Ishikawa (cell line): ENCODE data around the gene SLC7A1.

Source experiments
- CEBPB ChIP-seq: IDR thresholded peaks from 2 replicates; pipeline ENCODE4 v1.6.1; 2012
- CREB1 ChIP-seq: IDR thresholded peaks from 2 replicates; pipeline ENCODE4 v1.6.1; 2012; ENCODE audit warnings: low read depth
- EGR1 ChIP-seq: IDR thresholded peaks from 2 replicates; pipeline ENCODE4 v1.6.1; 2012
- EP300 ChIP-seq: IDR thresholded peaks from 2 replicates; pipeline ENCODE4 v1.6.1; 2012; ENCODE audit warnings: borderline replicate concordance
- FOXM1 ChIP-seq: IDR thresholded peaks from 2 replicates; pipeline ENCODE4 v1.6.1; 2012; ENCODE audit warnings: low read depth, borderline replicate concordance
- MAX ChIP-seq: IDR thresholded peaks from 2 replicates; pipeline ENCODE4 v1.6.1; 2012
- NFIC ChIP-seq: IDR thresholded peaks from 2 replicates; pipeline ENCODE4 v1.6.1; 2012
- RAD21 ChIP-seq: IDR thresholded peaks from 2 replicates; pipeline ENCODE4 v1.6.1; 2012; ENCODE audit warnings: low read depth
- REST ChIP-seq: IDR thresholded peaks from 2 replicates; pipeline ENCODE4 v1.6.1; 2012; ENCODE audit warnings: low read depth, mild to moderate bottlenecking
- TAF1 ChIP-seq: IDR thresholded peaks from 2 replicates; pipeline ENCODE4 v1.6.1; 2012; ENCODE audit warnings: low read depth, mild to moderate bottlenecking
- TCF12 ChIP-seq: IDR thresholded peaks from 2 replicates; pipeline ENCODE4 v1.6.1; 2012; ENCODE audit warnings: low read depth
- TEAD4 ChIP-seq: IDR thresholded peaks from 2 replicates; pipeline ENCODE4 v1.6.1; 2012
- USF1 ChIP-seq: IDR thresholded peaks from 2 replicates; pipeline ENCODE4 v1.6.1; 2012
- YY1 ChIP-seq: IDR thresholded peaks from 2 replicates; pipeline ENCODE4 v1.6.1; 2012; ENCODE audit warnings: low read depth
- ZBTB7A ChIP-seq: IDR thresholded peaks from 2 replicates; pipeline ENCODE4 v1.6.1; 2012; ENCODE audit warnings: low read depth

Gene SLC7A1

GRCh38 chr13:29543230-29544215 lies 52.0 kb downstream of the SLC7A1 start:
- TF ChIP-seq RAD21 (no peak), ZBTB7A (no peak), NFIC (no peak), FOXM1 (no peak), REST (no peak), CEBPB (no peak), EP300 (no peak), USF1 (no peak), TCF12 (no peak), MAX (no peak), CREB1 (no peak), YY1 (no peak), TAF1 (no peak), EGR1 (no peak), TEAD4 (no peak)

GRCh38 chr13:29542381-29542780 lies 53.1 kb downstream of the SLC7A1 start:
- TF ChIP-seq REST = no peak
- no peak for TF ChIP-seq YY1
- TF ChIP-seq RAD21 = no peak

- TF ChIP-seq ZBTB7A (no peak), MAX (no peak), USF1 (no peak), EGR1 (no peak), TCF12 (no peak), CEBPB (no peak)
Measured at GRCh38 chr13:29541400-29541799, 54.1 kb downstream of the SLC7A1 start.

- no peak for TF ChIP-seq REST
- no peak for TF ChIP-seq CREB1
- no peak for TF ChIP-seq FOXM1
- no peak for TF ChIP-seq USF1
- TF ChIP-seq MAX = no peak
- no peak for TF ChIP-seq TEAD4
- no peak for TF ChIP-seq TAF1
- TF ChIP-seq CEBPB = no peak
- TF ChIP-seq RAD21 = no peak
- TF ChIP-seq NFIC = no peak
- TF ChIP-seq YY1 = no peak
- no peak for TF ChIP-seq ZBTB7A
- no peak for TF ChIP-seq TCF12
- TF ChIP-seq EGR1 = no peak
- TF ChIP-seq EP300 = no peak
Measured at GRCh38 chr13:29540799-29541198, 54.7 kb downstream of the SLC7A1 start.
